Heart right ventricle (tissue), 16 donors: ENCODE data around the gene KIF16B. TPM values are rescaled to one million over a fixed set of nuclear protein-coding genes. Genes with fewer than 3 reads are reported as not detected.

Experiments used
- ATAC-seq, 8 donors: fragments of 200-7000 bp; cut with Tn5 transposase; one replicate each; pipeline ENCODE4 v1.9.1; 2020; ENCODE audit warnings: mild to moderate bottlenecking in 8 of 8, moderate library complexity in 8 of 8, moderate number of reproducible peaks in 1 of 8
- DNase-seq, 2 donors: peaks; one replicate each; pipeline ENCODE4 v3.0.0-alpha.2; 2020
- H3K27ac ChIP-seq, 10 donors: fragments of 200-600 bp; sonication (generic) in 2 of 10; one replicate each; pipeline versions ENCODE4 v1.5.0 to v1.8.0; 2020 to 2022; ENCODE audit warnings: mild to moderate bottlenecking in 3 of 10
- H3K27me3 ChIP-seq, 7 donors: fragments of 200-600 bp; one replicate each; pipeline ENCODE4 v1.8.0; 2021 to 2022; ENCODE audit warnings: mild to moderate bottlenecking in 2 of 7
- H3K36me3 ChIP-seq, 9 donors: fragments of 200-600 bp; sonication (generic) in 1 of 9; one replicate each; pipeline versions ENCODE4 v1.5.0 to v1.8.0; 2020 to 2022; ENCODE audit warnings: mild to moderate bottlenecking in 2 of 9
- H3K4me1 ChIP-seq, 9 donors: fragments of 200-600 bp; sonication (generic) in 1 of 9; one replicate each; pipeline versions ENCODE4 v1.5.0 to v1.8.0; 2020 to 2022; ENCODE audit warnings: mild to moderate bottlenecking in 4 of 9
- H3K4me3 ChIP-seq, 10 donors: fragments of 200-600 bp; sonication (generic) in 2 of 10; one replicate each; pipeline versions ENCODE4 v1.5.0 to v1.8.0; 2020 to 2022; ENCODE audit warnings: mild to moderate bottlenecking in 7 of 10, moderate library complexity in 2 of 10
- H3K9me3 ChIP-seq, 11 donors: fragments of 200-600 bp in 10 of 11; sonication (generic) in 2 of 11; one replicate each; pipeline versions ENCODE4 v1.5.0 to v1.8.0; 2013 to 2022; ENCODE audit warnings: mild to moderate bottlenecking in 2 of 11, control low read depth in 1 of 11, moderate library complexity in 1 of 11
- CTCF ChIP-seq, 9 donors: fragments of 200-600 bp; sonication (generic) in 2 of 9; IDR thresholded peaks; one replicate each; pipeline versions ENCODE4 v1.5.0 to v1.8.0; 2021 to 2022; ENCODE audit warnings: antibody characterized with exemption in 9 of 9, mild to moderate bottlenecking in 5 of 9, moderate library complexity in 1 of 9
- WGBS, 2 donors: extraction: QIAGEN DNeasy Blood & Tissue Kit; methylation state at CpG; one replicate each; pipeline ENCODE4 v1.1.7; 2013; ENCODE audit warnings: inconsistent platforms in 1 of 2; 5-methylcytosine and 5-hydroxymethylcytosine counted together
- intact Hi-C, 10 donors: fragments of 100-400 bp; cut with DNase I; formaldehyde crosslinking; loops; one replicate each; pipeline versions ENCODE4 v1.11.1 to v1.14.2; 2022
- polyA plus RNA-seq, 2 donors: library from polyadenylated mRNA; stranded (reverse); fragments of 200-250 nt; gene quantifications; one replicate each; pipeline ENCODE4 v1.2.3, GENCODE V29; 2013
- total RNA-seq, 10 donors: library from RNA; stranded (reverse); fragmentation: NEBNext Ultra II Directional in 3 of 10; extraction: Animal tissue kit (Norgen Biotek cat#: 25700) in 3 of 10; gene quantifications; one replicate each; pipeline versions ENCODE4 v1.2.1 to v1.2.4, GENCODE V29; 2021 to 2023
- donor health status: Arrhythmogenic right ventricular cardiomyopathy.
- donor health status: ischemic (EF 13 %, LVEDD 7.1; RV severe dilation, severe dysfunction).
- donor health status: healthy with polysubstance abuse.
- donor health status: DM: no; HTN: yes; CAD: no.
- donor health status: DM: no; HTN: no; CAD: no.
- donor health status: ischemic (EF 25% LVEDD 6.9; RV normal size, moderate dysfunction).
- donor health status: ischemic (EF 25% LVEDD 5.7; RV mildly dilated, moderate dysfunction).
- donor health status: healthy.
- donor health status: DM: yes; HTN: yes; CAD: no.
- donor health status: Ischemic cardiomyopathy.
- donor health status: ischemic (EF 35%, LVEDD 5.7; RV mildly dilated, moderate dysfunction).
- donor health status: nonischemic (EF 11% LVEDD 7.7; RV severe dilation, severe dysfunction).
- donor health status: DM: yes; HTN: yes; CAD: no.
- donor health status: PGD.
- donor health status: ischemic (EF 29% LVEDD 5.4; RV normal size, mild dysfunction).
- donor health status: nonischemic (EF 23%, LVEDD 6.1; RV moderate dilation, normal function).

KIF16B gene
- total and polyA plus RNA-seq, 12 donors, result 9.7 to 22.5 (median 17.9) TPM

DNA sequence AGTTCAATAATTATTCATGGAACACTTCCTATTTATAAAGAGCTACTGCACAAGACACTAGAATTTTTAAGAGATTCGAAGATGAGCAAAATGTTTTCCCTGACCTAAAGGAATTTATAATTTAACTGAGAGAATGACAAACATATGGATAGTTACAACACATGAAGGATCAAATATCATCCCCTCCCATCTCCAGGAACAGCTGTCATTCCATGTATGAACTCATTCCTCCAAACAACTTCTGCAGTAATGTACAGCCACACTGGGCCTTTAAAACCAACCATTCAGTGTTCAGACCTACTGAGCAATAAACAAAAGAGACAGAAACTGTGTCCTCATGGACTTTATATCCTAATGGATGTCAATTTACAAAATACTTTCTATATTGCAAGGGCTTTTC lies 87.8 kb downstream of the KIF16B start:
- no peak for ATAC-seq
- H3K9me3 ChIP-seq, result no peaks in the 10 kb centered on the region
- no peak overlapping the region for H3K27ac ChIP-seq
- TF ChIP-seq CTCF (IDR thresholded peaks at IDR 0.05), result no peak
- peaks cover 0 to 5% (median 0%) of the 10 kb centered on the region in 9 donors for H3K4me1 ChIP-seq
- no peaks in the 10 kb centered on the region for H3K27me3 ChIP-seq
- peaks cover 0 to 49% (median 0%) of the 10 kb centered on the region in 9 donors for H3K36me3 ChIP-seq
- DNase-seq, result no peak
- no peak overlapping the region for H3K4me3 ChIP-seq
- WGBS, 2 donors, result 78 to 79% methylated on average over 1 of the region's 1 CpG
- intact Hi-C loops, result no loop called here

DNA sequence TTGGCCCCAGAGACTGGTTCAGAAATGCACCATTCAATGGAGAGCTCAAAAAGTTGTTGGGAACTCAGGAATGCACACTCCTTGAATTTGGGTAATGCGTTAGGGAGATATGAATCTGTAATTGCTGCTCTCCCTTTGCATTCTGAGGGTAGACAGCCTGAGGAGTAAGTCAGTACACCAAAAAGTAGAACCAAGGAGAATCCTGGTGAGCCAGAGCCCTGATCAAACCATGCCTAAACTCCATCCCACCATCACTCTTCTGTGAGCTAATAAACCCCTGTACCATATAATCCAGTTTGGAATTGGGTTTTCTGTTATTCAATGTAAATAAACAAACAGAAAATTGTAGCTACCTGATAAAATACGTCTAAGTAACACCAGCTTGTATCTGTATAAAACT lies 90.2 kb downstream of the KIF16B start:
- no peaks in the 10 kb centered on the region for H3K27me3 ChIP-seq
- DNase-seq (no peak), ATAC-seq (no peak)
- H3K4me3 ChIP-seq, result no peak overlapping the region
- H3K4me1 ChIP-seq, result peaks cover 0 to 5% (median 0%) of the 10 kb centered on the region in 9 donors
- no peak for TF ChIP-seq CTCF (IDR thresholded peaks at IDR 0.05)
- H3K27ac ChIP-seq, result no peak overlapping the region
- peaks cover 0 to 36% (median 1%) of the 10 kb centered on the region in 9 donors for H3K36me3 ChIP-seq
- intact Hi-C loops, result no loop called here
- peaks cover 0 to 4% (median 0%) of the 10 kb centered on the region in 11 donors for H3K9me3 ChIP-seq
- WGBS, 2 donors, result 98 to 100% methylated on average over 2 of the region's 2 CpGs

DNA sequence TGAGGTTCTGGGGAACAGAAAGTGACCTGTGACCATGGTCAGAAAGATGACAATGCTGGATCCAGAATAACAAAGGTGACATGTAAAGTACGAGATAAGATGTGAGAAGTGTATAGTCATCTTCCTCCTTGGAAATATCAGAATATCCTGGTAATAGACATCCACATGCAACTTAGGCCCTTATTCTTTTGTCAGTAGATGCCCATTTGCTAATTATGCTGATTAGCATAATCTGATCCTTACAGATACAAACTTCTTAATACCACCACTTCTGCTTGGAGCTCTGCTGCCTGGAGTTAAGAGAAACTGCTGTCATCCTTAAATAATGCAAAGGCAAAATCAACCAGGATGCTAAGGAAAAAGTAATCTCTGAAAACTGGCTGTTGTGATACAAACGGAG lies 91.3 kb downstream of the KIF16B start:
- no peak for DNase-seq
- ATAC-seq, result no peak
- Histone ChIP-seq H3K27me3 (no peaks in the 10 kb centered on the region), H3K36me3 (peaks cover 0 to 36% (median under 1%) of the 10 kb centered on the region in 9 donors), H3K9me3 (peaks cover 0 to 4% (median 0%) of the 10 kb centered on the region in 11 donors), H3K4me3 (no peak overlapping the region), H3K27ac (no peak overlapping the region), H3K4me1 (peaks cover 0 to 5% (median 0%) of the 10 kb centered on the region in 9 donors)
- no peak for TF ChIP-seq CTCF (IDR thresholded peaks at IDR 0.05)
- WGBS, 2 donors, result 76 to 84% methylated on average over 2 of the region's 2 CpGs
- intact Hi-C loops, result no loop called here

GRCh38 chr20:16479666-16480065 lies 93.6 kb downstream of the KIF16B start:
- no peak for TF ChIP-seq CTCF (IDR thresholded peaks at IDR 0.05)
- intact Hi-C loops, result loop anchor here in 3 of 10 donors (5.0 to 10.0 kb wide), 3 partner anchors 765 to 775 kb away; no protein-coding TSS in a partner anchor
- Histone ChIP-seq H3K4me3 (no peak overlapping the region), H3K9me3 (peaks cover 0 to 4% (median 0%) of the 10 kb centered on the region in 11 donors), H3K27me3 (no peaks in the 10 kb centered on the region), H3K27ac (no peak overlapping the region), H3K36me3 (peaks cover 0 to 35% (median 0%) of the 10 kb centered on the region in 9 donors), H3K4me1 (peaks cover 0 to 11% (median 7%) of the 10 kb centered on the region in 9 donors)
- DNase-seq (no peak), ATAC-seq (no peak)
- 69 to 76% methylated on average over 3 of the region's 3 CpGs for whole genome bisulfite sequencing, 2 donors
